ENCODE measurements around the gene SH3D19. TPM values are rescaled to one million over a fixed set of nuclear protein-coding genes. Genes with fewer than 3 reads are reported as not detected.

SH3D19 gene
- total and polyA plus RNA-seq, 3 donors from 2014 or later: 40.6 to 58.6 (median 49.9) TPM

- H3K36me3 ChIP-seq (ENCODE audit: low read depth, missing control alignments): no peaks in the 10 kb centered on the region
- no peak overlapping the region for H3K27ac ChIP-seq
- no peak for TF ChIP-seq POLR2A (IDR thresholded peaks at IDR 0.05)
- no peak for TF ChIP-seq CTCF (IDR thresholded peaks at IDR 0.05)
- intact Hi-C loops (cut with DNase I; ENCODE audit: low total_unique reads): loop anchor here (5.0 kb wide), 1 partner anchor 78 kb away; no protein-coding TSS in a partner anchor
- H3K4me3 ChIP-seq: no peak overlapping the region
- H3K9me3 ChIP-seq: no peaks in the 10 kb centered on the region
- 77 to 89% methylated on average over 6 of the region's 6 CpGs for WGBS, 2 donors
- no peaks in the 10 kb centered on the region for H3K27me3 ChIP-seq
- H3K4me1 ChIP-seq: no peaks in the 10 kb centered on the region
- DNase-seq: no peak
Observed at GRCh38 chr4:151184523-151185458, 140.6 kb downstream of the SH3D19 start.

GRCh38 chr4:151182455-151182996, 142.9 kb downstream of the SH3D19 start:
- Histone ChIP-seq H3K4me3 (no peak overlapping the region), H3K36me3 (ENCODE audit: low read depth, missing control alignments) (no peaks in the 10 kb centered on the region), H3K27me3 (peaks cover 2% of the 10 kb centered on the region), H3K9me3 (no peaks in the 10 kb centered on the region), H3K4me1 (no peaks in the 10 kb centered on the region), H3K27ac (no peak overlapping the region)
- 84 to 91% methylated on average over 5 of the region's 5 CpGs for WGBS, 2 donors
- TF ChIP-seq CTCF (IDR thresholded peaks at IDR 0.05) (no peak), POLR2A (IDR thresholded peaks at IDR 0.05) (no peak)
- DNase-seq: no peak
- intact Hi-C loops (cut with DNase I; ENCODE audit: low total_unique reads): no loop called here

DNA sequence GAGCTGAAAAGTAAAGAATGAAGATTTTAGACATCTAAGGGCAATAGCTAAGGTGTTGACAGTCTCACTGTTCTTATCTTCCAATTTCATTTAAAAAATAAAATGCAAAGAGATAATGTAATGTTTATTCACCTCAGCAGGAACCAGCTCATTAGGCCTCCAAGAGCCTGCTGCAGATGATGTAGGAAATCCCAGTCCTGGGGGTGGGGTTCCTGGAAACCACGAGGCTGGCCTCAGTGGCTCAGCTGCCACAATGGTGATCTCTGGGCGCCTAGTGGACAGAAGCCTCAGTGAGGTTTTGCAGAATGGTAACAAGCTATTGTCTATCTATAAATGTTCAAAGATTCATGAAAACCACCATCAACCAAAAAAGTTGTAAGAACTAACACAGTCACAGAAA, 148.7 kb downstream of the SH3D19 start:
- H3K36me3 ChIP-seq (ENCODE audit: low read depth, missing control alignments): no peaks in the 10 kb centered on the region
- no peaks in the 10 kb centered on the region for H3K9me3 ChIP-seq
- intact Hi-C loops (cut with DNase I; ENCODE audit: low total_unique reads): no loop called here
- H3K4me3 ChIP-seq: no peak overlapping the region
- TF ChIP-seq CTCF (IDR thresholded peaks at IDR 0.05) (no peak), POLR2A (IDR thresholded peaks at IDR 0.05) (no peak)
- WGBS, 2 donors: 75 to 94% methylated on average over 2 of the region's 2 CpGs
- peaks cover 10% of the 10 kb centered on the region for H3K4me1 ChIP-seq
- H3K27ac ChIP-seq: no peak overlapping the region
- peaks cover 2% of the 10 kb centered on the region for H3K27me3 ChIP-seq
- no peak for DNase-seq

DNA sequence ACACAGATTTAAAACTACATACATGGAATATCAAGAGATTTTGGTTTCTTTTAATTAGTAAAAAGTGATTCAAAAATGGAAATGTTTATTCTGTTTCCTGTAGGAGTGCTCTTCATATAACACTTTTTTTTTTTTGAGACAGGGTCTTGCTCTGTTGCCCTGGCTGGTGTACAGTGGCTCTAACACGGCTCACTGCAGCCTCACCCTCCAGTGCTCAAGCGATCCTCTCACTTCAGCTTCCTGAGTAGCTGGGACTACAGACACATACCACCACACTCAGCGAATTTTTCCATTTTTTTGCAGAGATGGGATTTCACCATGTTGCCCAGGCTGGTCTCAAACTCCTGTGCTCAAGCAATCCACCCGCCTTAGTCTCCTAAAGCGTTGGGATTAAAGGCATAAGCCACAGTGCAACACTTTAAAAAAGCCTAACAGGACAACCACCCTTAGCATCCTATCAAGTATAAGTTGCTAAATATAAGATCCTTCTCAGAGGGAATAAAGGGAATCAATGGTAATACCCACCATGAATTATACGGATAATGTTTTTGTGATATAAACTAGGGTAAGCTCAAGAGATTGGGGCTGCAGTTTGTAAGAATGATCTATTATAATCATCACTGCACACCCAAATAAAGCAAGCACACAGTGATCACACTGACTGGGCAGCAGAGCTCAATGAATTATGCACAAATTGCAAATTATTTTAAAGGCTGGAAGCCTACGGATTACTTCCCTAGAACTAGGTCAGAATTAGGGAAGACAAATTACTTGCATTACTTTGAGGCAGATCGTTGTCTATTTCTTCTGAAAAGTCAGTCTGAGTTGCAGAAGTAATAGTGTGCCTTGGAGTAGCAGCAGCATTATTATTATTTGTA, 149.4 kb downstream of the SH3D19 start:
- no peak for TF ChIP-seq POLR2A (IDR thresholded peaks at IDR 0.05)
- TF ChIP-seq CTCF (IDR thresholded peaks at IDR 0.05): no peak
- H3K27me3 ChIP-seq: peaks cover 2% of the 10 kb centered on the region
- no peak overlapping the region for H3K4me3 ChIP-seq
- no peaks in the 10 kb centered on the region for H3K36me3 ChIP-seq (ENCODE audit: low read depth, missing control alignments)
- H3K27ac ChIP-seq: peak overlapping the region in 1 of 2 donors; percentile 34
- DNase-seq: no peak
- peaks cover 10% of the 10 kb centered on the region for H3K4me1 ChIP-seq
- no peaks in the 10 kb centered on the region for H3K9me3 ChIP-seq
- WGBS, 2 donors: 87 to 91% methylated on average over 8 of the region's 8 CpGs
- intact Hi-C loops (cut with DNase I; ENCODE audit: low total_unique reads): no loop called here

Measured in testis (tissue), 3 donors.